Hematopoietic multipotent progenitor cell treated with erythropoietin and hydrocortisone succinate and interleukin-3 and kit ligand, for 6 days (in vitro differentiated cells): ENCODE data around the gene VPS4B.
"Not testable (repeated sequence)": the region's sequence is repeated elsewhere in the genome, so short reads cannot be mapped to it uniquely, and the experiment has no call there.

Experiments
- DNase-seq: peaks from one replicate; pipeline ENCODE4 v3.0.0-alpha.2; 2015

Gene VPS4B

GRCh38 chr18:63366213-63367052 lies 55.8 kb downstream of the VPS4B start:
- DNase-seq: peak; percentile 39

- peak; percentile 38 for DNase-seq
Measured at GRCh38 chr18:63365876-63366212, 56.4 kb downstream of the VPS4B start.

- DNase-seq: no peak
Measured at GRCh38 chr18:63363951-63364350, 58.3 kb downstream of the VPS4B start.

GRCh38 chr18:63363420-63363819 lies 58.9 kb downstream of the VPS4B start:
- not testable (repeated sequence) for DNase-seq

GRCh38 chr18:63356272-63356896 lies 65.9 kb downstream of the VPS4B start:
- DNase-seq: no peak

- DNase-seq: no peak
Measured at GRCh38 chr18:63350230-63350629, 72.0 kb downstream of the VPS4B start.

GRCh38 chr18:63348508-63349136 lies 73.7 kb downstream of the VPS4B start:
- DNase-seq: no peak

GRCh38 chr18:63346480-63347183 lies 75.6 kb downstream of the VPS4B start:
- no peak for DNase-seq

GRCh38 chr18:63346031-63346430 lies 76.2 kb downstream of the VPS4B start:
- no peak for DNase-seq

GRCh38 chr18:63344918-63345317 lies 77.4 kb downstream of the VPS4B start:
- no peak for DNase-seq

- no peak for DNase-seq
Measured at GRCh38 chr18:63344263-63344662, 78.0 kb downstream of the VPS4B start.

- peak; percentile 62 for DNase-seq
Measured at GRCh38 chr18:63342206-63342605, 80.1 kb downstream of the VPS4B start.

GRCh38 chr18:63339920-63340484 lies 82.3 kb downstream of the VPS4B start:
- DNase-seq: peak; percentile 87
